Subcutaneous abdominal adipose tissue (tissue), 5 donors: ENCODE results near the gene MATN3.
"Not testable (repeated sequence)": the region's sequence is repeated elsewhere in the genome, so short reads cannot be mapped to it uniquely, and the experiment has no call there.

ENCODE experiments used
- H3K27ac ChIP-seq: one replicate; pipeline ENCODE4 v1.7.0; 2013; ENCODE audit warnings: low read depth, mild to moderate bottlenecking, inconsistent platforms, low read length, moderate library complexity
- H3K27me3 ChIP-seq, 5 donors: one replicate each; pipeline ENCODE4 v1.7.0; 2013; ENCODE audit warnings: low read length in 5 of 5, inconsistent platforms in 1 of 5; ENCODE audit not compliant: control insufficient read depth in 5 of 5, insufficient read depth in 4 of 5
- H3K36me3 ChIP-seq, 5 donors: one replicate each; pipeline ENCODE4 v1.7.0; 2013; ENCODE audit warnings: low read length in 5 of 5; ENCODE audit not compliant: control insufficient read depth in 5 of 5, insufficient read depth in 5 of 5
- H3K4me1 ChIP-seq, 5 donors: one replicate each; pipeline ENCODE4 v1.7.0; 2013; ENCODE audit warnings: low read length in 5 of 5, mild to moderate bottlenecking in 3 of 5, moderate library complexity in 1 of 5; ENCODE audit not compliant: control insufficient read depth in 5 of 5, insufficient read depth in 5 of 5
- H3K4me3 ChIP-seq, 5 donors: one replicate each; pipeline ENCODE4 v1.7.0; 2013; ENCODE audit warnings: low read length in 5 of 5, low read depth in 1 of 5
- H3K9ac ChIP-seq, 5 donors: one replicate each; pipeline ENCODE4 v1.7.0; 2013; ENCODE audit warnings: low read length in 5 of 5, mild to moderate bottlenecking in 4 of 5, moderate library complexity in 3 of 5
- H3K9me3 ChIP-seq, 5 donors: one replicate each; pipeline ENCODE4 v1.7.0; 2013; ENCODE audit warnings: low read length in 5 of 5; ENCODE audit not compliant: control insufficient read depth in 5 of 5
- donor health status: healthy.
- donor health status: healthy.
- donor health status: healthy.
- donor health status: healthy.
- donor health status: healthy.

Gene MATN3

DNA sequence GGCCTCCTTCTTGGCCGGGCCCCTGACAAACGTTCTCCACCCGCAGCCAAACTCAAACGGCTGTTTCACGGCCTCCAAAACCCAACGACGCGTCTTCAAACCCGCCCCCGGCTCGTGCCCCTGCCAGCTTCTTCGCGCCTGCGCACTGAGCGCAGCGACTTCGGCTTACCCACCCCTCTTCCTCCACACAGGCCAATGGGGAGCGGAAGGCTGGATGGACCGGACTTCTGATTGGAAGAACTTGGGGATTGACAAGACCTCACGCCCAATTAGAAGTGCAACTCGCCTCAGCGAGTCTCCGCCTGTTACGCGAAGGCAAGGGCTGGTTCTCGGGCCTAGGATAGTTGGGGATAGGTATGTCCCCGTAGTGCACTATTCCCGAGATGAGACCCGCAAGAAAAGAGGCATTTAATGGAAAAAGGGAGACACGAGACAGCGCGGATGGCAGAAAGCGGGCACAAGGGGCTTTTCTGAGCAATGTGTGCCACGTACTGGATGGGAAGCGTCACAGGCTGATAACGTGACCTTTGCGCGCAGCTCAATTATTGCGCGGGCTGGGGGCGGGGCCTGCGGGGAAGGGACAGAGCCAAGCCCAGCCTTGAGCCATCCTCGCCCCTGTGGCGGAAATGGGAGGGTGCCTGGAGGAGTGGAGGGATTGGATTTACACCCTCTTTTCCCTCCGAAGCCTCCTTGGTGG is 39.2 kb upstream of the MATN3 start, which contains the start of gene LAPTM4A:
LAPTM4A (minus strand) TSS at position 97 of the 697 bp plus-strand sequence. CDS start 108 bp downstream, outside the sequence.
- no peaks in the 10 kb centered on the region for H3K27me3 ChIP-seq
- H3K4me3 ChIP-seq, result peak within 1 kb of the TSS; percentile 83 to 99 (median 93)
- H3K36me3 ChIP-seq, result no peaks in the 10 kb centered on the region
- H3K9me3 ChIP-seq, result no peaks in the 10 kb centered on the region
- H3K9ac ChIP-seq, result peak within 1 kb of the TSS; percentile 92 to 99 (median 98)
- H3K27ac ChIP-seq, result peak within 1 kb of the TSS; percentile 99
- H3K4me1 ChIP-seq, result peaks cover 5 to 43% (median 41%) of the 10 kb centered on the region in 5 donors

DNA sequence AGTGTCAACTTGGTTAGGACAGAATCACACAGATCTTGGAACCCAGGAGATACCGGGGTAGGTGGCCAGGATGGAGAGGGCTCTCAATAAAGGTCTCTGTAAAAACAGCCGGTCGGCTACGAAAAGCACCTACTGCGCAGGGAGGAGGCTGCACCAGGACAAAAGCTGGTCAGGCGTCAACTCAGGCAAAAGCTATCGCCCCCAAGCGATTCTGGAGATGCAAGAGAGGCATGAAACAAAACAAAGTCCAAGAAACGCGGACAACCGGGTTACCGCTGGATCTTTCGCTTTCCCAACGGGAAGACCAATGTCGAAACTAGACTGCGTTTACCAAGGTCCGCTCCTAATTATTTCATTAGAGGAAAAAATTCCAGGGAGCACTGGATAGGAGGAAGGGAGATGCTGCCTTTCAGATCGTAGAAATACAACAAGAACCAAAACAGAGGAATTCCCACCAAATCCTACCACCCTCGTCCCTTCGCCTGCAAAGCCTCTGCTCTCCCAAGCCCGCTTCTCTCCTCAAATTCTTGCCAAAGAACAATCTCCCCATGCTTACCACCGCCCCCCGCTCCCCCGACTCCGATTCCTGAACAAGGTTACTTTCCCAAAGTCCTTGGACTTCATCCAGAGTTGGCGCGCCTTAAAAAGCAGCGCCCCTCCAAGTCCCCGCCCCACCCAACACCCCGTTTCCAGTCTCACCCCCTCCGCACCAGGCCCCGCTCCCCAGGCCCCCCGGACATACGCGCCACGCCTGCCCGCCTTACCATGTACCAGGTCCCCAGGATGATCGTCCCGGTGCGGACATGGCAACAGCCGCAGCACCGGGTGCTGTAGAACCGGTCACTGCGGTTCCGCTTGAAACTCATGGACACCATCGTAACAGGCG is 38.4 kb upstream of the MATN3 start:
- no peaks in the 10 kb centered on the region for H3K9me3 ChIP-seq

DNA sequence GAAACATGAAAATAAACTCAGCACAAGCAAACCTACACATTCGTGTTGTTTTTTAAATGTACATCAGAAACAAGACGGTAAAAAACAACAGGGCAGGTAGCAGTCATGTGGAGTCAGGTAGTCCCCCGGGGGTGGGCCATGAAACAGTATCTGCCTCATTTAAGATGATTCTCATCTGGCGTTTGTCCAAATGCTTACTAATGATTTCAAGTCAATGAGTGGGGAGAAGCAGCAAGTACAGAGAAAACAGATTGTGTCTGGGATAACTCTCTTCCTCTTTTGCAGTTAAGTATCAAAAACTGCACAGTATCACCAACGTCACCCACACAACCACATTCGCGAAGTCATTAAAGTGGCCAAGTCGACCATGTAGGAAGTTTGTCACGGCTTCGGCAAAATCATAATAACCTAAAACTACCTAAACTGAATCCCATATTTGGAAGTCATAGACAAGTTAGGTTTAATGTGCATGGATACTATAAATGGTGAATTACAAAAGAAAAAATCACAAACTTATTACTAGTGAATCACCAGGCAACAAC is 37.7 kb upstream of the MATN3 start:
- peaks cover 5 to 50% (median 43%) of the 10 kb centered on the region in 5 donors for H3K4me1 ChIP-seq

More for the DNA sequence above, 38.4 kb upstream of the MATN3 start:
- Histone ChIP-seq H3K4me1 (peaks cover 5 to 43% (median 41%) of the 10 kb centered on the region in 5 donors), H3K27me3 (no peaks in the 10 kb centered on the region), H3K36me3 (no peaks in the 10 kb centered on the region), H3K9ac (peak overlapping the region; percentile 92 to 99 (median 98)), H3K27ac (peak overlapping the region; percentile 99), H3K4me3 (peak overlapping the region; percentile 83 to 99 (median 93))

GRCh38 chr2:20049637-20050036 is 37.2 kb upstream of the MATN3 start:
- H3K4me1 ChIP-seq, result peaks cover 5 to 53% (median 46%) of the 10 kb centered on the region in 5 donors
- no peaks in the 10 kb centered on the region for H3K27me3 ChIP-seq
- H3K4me3 ChIP-seq, result peak overlapping the region; percentile 83 to 99 (median 93)
- peak overlapping the region; percentile 92 to 99 (median 98) for H3K9ac ChIP-seq
- no peaks in the 10 kb centered on the region for H3K9me3 ChIP-seq
- peak overlapping the region; percentile 99 for H3K27ac ChIP-seq
- no peaks in the 10 kb centered on the region for H3K36me3 ChIP-seq

More for the DNA sequence above, 37.7 kb upstream of the MATN3 start:
- no peaks in the 10 kb centered on the region for H3K27me3 ChIP-seq
- H3K9ac ChIP-seq, result peak overlapping the region; percentile 92 to 99 (median 98)
- peak overlapping the region; percentile 99 for H3K27ac ChIP-seq
- no peaks in the 10 kb centered on the region for H3K36me3 ChIP-seq
- H3K4me3 ChIP-seq, result peak overlapping the region; percentile 83 to 99 (median 93)
- H3K9me3 ChIP-seq, result no peaks in the 10 kb centered on the region

GRCh38 chr2:20048488-20049448 is 36.3 kb upstream of the MATN3 start:
- Histone ChIP-seq H3K27ac (peak overlapping the region; percentile 99), H3K27me3 (no peaks in the 10 kb centered on the region), H3K9ac (peak overlapping the region; percentile 92 to 99 (median 98)), H3K4me1 (peaks cover 5 to 58% (median 54%) of the 10 kb centered on the region in 5 donors), H3K36me3 (no peaks in the 10 kb centered on the region), H3K9me3 (no peaks in the 10 kb centered on the region), H3K4me3 (peak overlapping the region; percentile 42 to 99 (median 93))

- H3K27me3 ChIP-seq, H3K9me3 ChIP-seq, H3K9ac ChIP-seq, H3K4me3 ChIP-seq, H3K36me3 ChIP-seq, H3K27ac ChIP-seq: not testable (repeated sequence)
- H3K4me1 ChIP-seq, result peaks cover 2 to 67% (median 61%) of the 10 kb centered on the region in 5 donors
These were observed 33.3 kb upstream of the MATN3 start for GRCh38 chr2:20045712-20046292.

DNA sequence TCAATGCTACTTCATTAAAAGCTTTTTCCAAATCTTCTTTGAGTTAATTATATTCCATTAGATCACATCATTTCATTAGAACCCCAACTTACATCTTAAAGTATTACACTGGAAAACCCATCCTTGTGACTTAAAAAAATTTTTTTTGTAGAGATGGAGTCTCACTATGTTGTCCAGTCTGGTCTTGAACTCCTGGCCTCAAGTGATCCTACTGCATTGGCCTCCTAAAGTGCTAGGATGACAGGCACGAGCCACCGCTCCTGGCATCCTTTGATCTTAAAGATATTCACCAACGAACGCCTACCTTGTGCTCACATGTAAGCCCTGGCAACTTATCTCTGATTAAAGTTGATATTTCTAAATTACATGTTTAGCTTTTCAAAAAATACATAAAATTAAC is 32.3 kb upstream of the MATN3 start:
- peaks cover 2 to 58% (median 55%) of the 10 kb centered on the region in 5 donors for H3K4me1 ChIP-seq
- H3K36me3 ChIP-seq, result peaks cover 8 to 10% (median 9%) of the 10 kb centered on the region in 5 donors
- no peaks in the 10 kb centered on the region for H3K27me3 ChIP-seq
- no peaks in the 10 kb centered on the region for H3K9me3 ChIP-seq
- peak overlapping the region in 1 of 5 donors; percentile 39 for H3K9ac ChIP-seq
- no peak overlapping the region for H3K4me3 ChIP-seq
- no peak overlapping the region for H3K27ac ChIP-seq

DNA sequence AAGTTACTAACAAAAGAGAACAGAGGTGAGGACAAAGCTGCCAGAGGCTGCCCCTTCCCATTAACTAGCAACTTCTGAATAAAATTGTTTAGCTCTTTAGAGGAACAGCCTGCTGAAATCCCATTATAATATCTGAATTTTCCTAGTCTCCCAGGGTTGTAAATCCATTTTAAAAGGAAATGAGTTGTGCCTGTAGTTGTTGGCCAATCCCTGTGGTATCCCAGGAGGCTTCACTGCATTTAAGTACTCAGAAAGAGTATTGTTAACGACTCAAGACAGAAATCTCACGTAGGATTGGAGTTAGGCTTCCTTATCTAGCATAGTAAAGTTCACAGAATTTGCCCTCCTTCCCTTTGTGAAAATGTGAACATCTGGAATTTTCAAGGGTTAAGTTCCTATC is 30.1 kb upstream of the MATN3 start:
- H3K36me3 ChIP-seq, result peaks cover 16 to 31% (median 30%) of the 10 kb centered on the region in 5 donors
- H3K27ac ChIP-seq, result peak overlapping the region; percentile 42
- no peaks in the 10 kb centered on the region for H3K27me3 ChIP-seq
- no peak overlapping the region for H3K4me3 ChIP-seq
- peaks cover 2 to 38% (median 34%) of the 10 kb centered on the region in 5 donors for H3K4me1 ChIP-seq
- H3K9ac ChIP-seq, result peak overlapping the region in 1 of 5 donors; percentile 30
- H3K9me3 ChIP-seq, result no peaks in the 10 kb centered on the region
